Measurements from ENCODE around the gene SIAH2.

Gene SIAH2

GRCh38 chr3:150760431-150761200 lies 2.4 kb downstream of the SIAH2 start:
- TF ChIP-seq FOXP2 (optimal IDR thresholded peaks at IDR 0.05; ENCODE audit: control extremely low read depth, extremely low read length, insufficient read depth) (no peak), EZH2 (IDR thresholded peaks at IDR 0.05) (no peak), POLR2AphosphoS5 (IDR thresholded peaks at IDR 0.05; ENCODE audit: borderline replicate concordance, low read depth, low read length) (no peak)
- Histone ChIP-seq H3K4me3 (peak overlapping the region; percentile 86), H3K9ac (ENCODE audit: insufficient read length) (peak overlapping the region; percentile 82), H3K27ac (no peak overlapping the region), H3K9me3 (ENCODE audit: low read depth, low read length) (no peaks in the 10 kb centered on the region), H3K36me3 (ENCODE audit: insufficient read depth, low read length) (peaks cover 30% of the 10 kb centered on the region)
- DNase-seq (ENCODE audit: low read depth, low spot score), result no peak

- H3K9me3 ChIP-seq (ENCODE audit: low read depth, low read length), result no peaks in the 10 kb centered on the region
- no peak overlapping the region for H3K27ac ChIP-seq
- peaks cover 31% of the 10 kb centered on the region for H3K36me3 ChIP-seq (ENCODE audit: insufficient read depth, low read length)
Measured at GRCh38 chr3:150759947-150760346, 3.0 kb downstream of the SIAH2 start.

GRCh38 chr3:150759319-150759718 lies 3.6 kb downstream of the SIAH2 start:
- H3K36me3 ChIP-seq (ENCODE audit: insufficient read depth, low read length), result peaks cover 31% of the 10 kb centered on the region
- TF ChIP-seq FOXP2 (optimal IDR thresholded peaks at IDR 0.05; ENCODE audit: control extremely low read depth, extremely low read length, insufficient read depth) (no peak), EZH2 (IDR thresholded peaks at IDR 0.05) (no peak), POLR2AphosphoS5 (IDR thresholded peaks at IDR 0.05; ENCODE audit: borderline replicate concordance, low read depth, low read length) (no peak)
- no peak overlapping the region for H3K9ac ChIP-seq (ENCODE audit: insufficient read length)
- H3K27ac ChIP-seq, result no peak overlapping the region
- no peak for DNase-seq (ENCODE audit: low read depth, low spot score)
- H3K9me3 ChIP-seq (ENCODE audit: low read depth, low read length), result no peaks in the 10 kb centered on the region
- H3K4me3 ChIP-seq, result no peak overlapping the region

More at GRCh38 chr3:150759947-150760346, 3.0 kb downstream of the SIAH2 start:
- no peak for DNase-seq (ENCODE audit: low read depth, low spot score)
- Histone ChIP-seq H3K4me3 (peak overlapping the region; percentile 86), H3K9ac (ENCODE audit: insufficient read length) (peak overlapping the region; percentile 82)
- TF ChIP-seq POLR2AphosphoS5 (IDR thresholded peaks at IDR 0.05; ENCODE audit: borderline replicate concordance, low read depth, low read length), result no peak
- no peak for TF ChIP-seq FOXP2 (optimal IDR thresholded peaks at IDR 0.05; ENCODE audit: control extremely low read depth, extremely low read length, insufficient read depth)
- TF ChIP-seq EZH2 (IDR thresholded peaks at IDR 0.05), result no peak

GRCh38 chr3:150757768-150758167 lies 5.2 kb downstream of the SIAH2 start:
- no peak overlapping the region for H3K9ac ChIP-seq (ENCODE audit: insufficient read length)
- H3K4me3 ChIP-seq, result no peak overlapping the region
- no peak overlapping the region for H3K27ac ChIP-seq
- H3K36me3 ChIP-seq (ENCODE audit: insufficient read depth, low read length), result peaks cover 35% of the 10 kb centered on the region
- TF ChIP-seq POLR2AphosphoS5 (IDR thresholded peaks at IDR 0.05; ENCODE audit: borderline replicate concordance, low read depth, low read length) (no peak), EZH2 (IDR thresholded peaks at IDR 0.05) (no peak), FOXP2 (optimal IDR thresholded peaks at IDR 0.05; ENCODE audit: control extremely low read depth, extremely low read length, insufficient read depth) (no peak)
- DNase-seq (ENCODE audit: low read depth, low spot score), result no peak
- no peaks in the 10 kb centered on the region for H3K9me3 ChIP-seq (ENCODE audit: low read depth, low read length)

GRCh38 chr3:150757364-150757763 lies 5.6 kb downstream of the SIAH2 start:
- H3K27ac ChIP-seq, result no peak overlapping the region
- H3K9ac ChIP-seq (ENCODE audit: insufficient read length), result no peak overlapping the region
- peaks cover 37% of the 10 kb centered on the region for H3K36me3 ChIP-seq (ENCODE audit: insufficient read depth, low read length)
- DNase-seq (ENCODE audit: low read depth, low spot score), result no peak
- TF ChIP-seq POLR2AphosphoS5 (IDR thresholded peaks at IDR 0.05; ENCODE audit: borderline replicate concordance, low read depth, low read length) (no peak), FOXP2 (optimal IDR thresholded peaks at IDR 0.05; ENCODE audit: control extremely low read depth, extremely low read length, insufficient read depth) (no peak), EZH2 (IDR thresholded peaks at IDR 0.05) (no peak)
- no peaks in the 10 kb centered on the region for H3K9me3 ChIP-seq (ENCODE audit: low read depth, low read length)
- H3K4me3 ChIP-seq, result no peak overlapping the region

GRCh38 chr3:150756491-150757059 lies 6.4 kb downstream of the SIAH2 start:
- no peak for TF ChIP-seq FOXP2 (optimal IDR thresholded peaks at IDR 0.05; ENCODE audit: control extremely low read depth, extremely low read length, insufficient read depth)
- no peak for TF ChIP-seq POLR2AphosphoS5 (IDR thresholded peaks at IDR 0.05; ENCODE audit: borderline replicate concordance, low read depth, low read length)
- TF ChIP-seq EZH2 (IDR thresholded peaks at IDR 0.05), result no peak
- peaks cover 37% of the 10 kb centered on the region for H3K36me3 ChIP-seq (ENCODE audit: insufficient read depth, low read length)
- H3K9me3 ChIP-seq (ENCODE audit: low read depth, low read length), result no peaks in the 10 kb centered on the region
- no peak for DNase-seq (ENCODE audit: low read depth, low spot score)
- no peak overlapping the region for H3K9ac ChIP-seq (ENCODE audit: insufficient read length)
- H3K27ac ChIP-seq, result peak overlapping the region; percentile 39; the same call in 1 of the 2 replicates
- no peak overlapping the region for H3K4me3 ChIP-seq

GRCh38 chr3:150755902-150756301 lies 7.1 kb downstream of the SIAH2 start:
- no peaks in the 10 kb centered on the region for H3K9me3 ChIP-seq (ENCODE audit: low read depth, low read length)
- TF ChIP-seq POLR2AphosphoS5 (IDR thresholded peaks at IDR 0.05; ENCODE audit: borderline replicate concordance, low read depth, low read length), result no peak
- no peak for TF ChIP-seq EZH2 (IDR thresholded peaks at IDR 0.05)
- no peak for TF ChIP-seq FOXP2 (optimal IDR thresholded peaks at IDR 0.05; ENCODE audit: control extremely low read depth, extremely low read length, insufficient read depth)
- H3K36me3 ChIP-seq (ENCODE audit: insufficient read depth, low read length), result peaks cover 37% of the 10 kb centered on the region
- H3K9ac ChIP-seq (ENCODE audit: insufficient read length), result no peak overlapping the region
- peak overlapping the region; percentile 39; the same call in 1 of the 2 replicates for H3K27ac ChIP-seq
- H3K4me3 ChIP-seq, result no peak overlapping the region
- DNase-seq (ENCODE audit: low read depth, low spot score), result no peak

GRCh38 chr3:150754896-150755295 lies 8.1 kb downstream of the SIAH2 start:
- no peak for DNase-seq (ENCODE audit: low read depth, low spot score)
- H3K27ac ChIP-seq, result no peak overlapping the region
- H3K4me3 ChIP-seq, result no peak overlapping the region
- H3K9me3 ChIP-seq (ENCODE audit: low read depth, low read length), result no peaks in the 10 kb centered on the region
- TF ChIP-seq FOXP2 (optimal IDR thresholded peaks at IDR 0.05; ENCODE audit: control extremely low read depth, extremely low read length, insufficient read depth), result no peak
- TF ChIP-seq POLR2AphosphoS5 (IDR thresholded peaks at IDR 0.05; ENCODE audit: borderline replicate concordance, low read depth, low read length), result no peak
- no peak for TF ChIP-seq EZH2 (IDR thresholded peaks at IDR 0.05)
- H3K36me3 ChIP-seq (ENCODE audit: insufficient read depth, low read length), result peaks cover 34% of the 10 kb centered on the region
- no peak overlapping the region for H3K9ac ChIP-seq (ENCODE audit: insufficient read length)

Measured in SK-N-MC (cell line).